Measurements from ENCODE around the gene LPAR2.

DNA sequence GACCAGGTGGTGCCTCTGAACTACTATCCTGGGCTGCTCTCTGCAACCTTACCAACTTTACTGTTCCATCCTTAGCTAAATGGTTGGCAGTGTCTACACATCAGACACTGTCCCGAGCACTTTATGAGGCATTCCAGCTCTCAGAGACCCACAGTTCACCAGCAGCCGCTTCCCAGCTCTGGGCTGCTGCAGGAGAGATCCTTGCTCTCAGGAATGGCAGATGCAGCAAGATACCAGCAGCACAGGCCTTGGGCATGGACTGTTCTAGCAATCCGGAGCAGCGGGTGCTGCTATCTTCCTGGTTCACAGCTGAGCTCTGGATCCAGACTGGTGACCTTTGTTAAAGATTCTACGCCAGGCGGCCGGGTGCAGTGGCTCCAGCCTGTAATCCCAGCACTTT, 3.3 kb upstream of the LPAR2 start:
- TF ChIP-seq, protein P1, sequence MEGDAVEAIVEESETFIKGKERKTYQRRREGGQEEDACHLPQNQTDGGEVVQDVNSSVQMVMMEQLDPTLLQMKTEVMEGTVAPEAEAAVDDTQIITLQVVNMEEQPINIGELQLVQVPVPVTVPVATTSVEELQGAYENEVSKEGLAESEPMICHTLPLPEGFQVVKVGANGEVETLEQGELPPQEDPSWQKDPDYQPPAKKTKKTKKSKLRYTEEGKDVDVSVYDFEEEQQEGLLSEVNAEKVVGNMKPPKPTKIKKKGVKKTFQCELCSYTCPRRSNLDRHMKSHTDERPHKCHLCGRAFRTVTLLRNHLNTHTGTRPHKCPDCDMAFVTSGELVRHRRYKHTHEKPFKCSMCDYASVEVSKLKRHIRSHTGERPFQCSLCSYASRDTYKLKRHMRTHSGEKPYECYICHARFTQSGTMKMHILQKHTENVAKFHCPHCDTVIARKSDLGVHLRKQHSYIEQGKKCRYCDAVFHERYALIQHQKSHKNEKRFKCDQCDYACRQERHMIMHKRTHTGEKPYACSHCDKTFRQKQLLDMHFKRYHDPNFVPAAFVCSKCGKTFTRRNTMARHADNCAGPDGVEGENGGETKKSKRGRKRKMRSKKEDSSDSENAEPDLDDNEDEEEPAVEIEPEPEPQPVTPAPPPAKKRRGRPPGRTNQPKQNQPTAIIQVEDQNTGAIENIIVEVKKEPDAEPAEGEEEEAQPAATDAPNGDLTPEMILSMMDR (IDR thresholded peaks at IDR 0.05; ENCODE audit: extremely low read depth in 1 of 2, insufficient read depth in 1 of 2, low read depth in 1 of 2, low read length in 2 of 2), result no peak
- no peak for TF ChIP-seq EZH2 (IDR thresholded peaks at IDR 0.05; ENCODE audit: borderline replicate concordance, low read depth, low read length, severe bottlenecking)
- no peak for TF ChIP-seq POLR2AphosphoS5 (IDR thresholded peaks at IDR 0.05; ENCODE audit: insufficient read depth, low read depth, low read length)
- no peak for TF ChIP-seq MAX (IDR thresholded peaks at IDR 0.05; ENCODE audit: insufficient read depth, insufficient read length)

All from endothelial cell of umbilical vein (primary cell).